ENCODE measurements around the gene FANCL.
"Not testable (repeated sequence)": the region's sequence is repeated elsewhere in the genome, so short reads cannot be mapped to it uniquely, and the experiment has no call there.

Gene FANCL

DNA sequence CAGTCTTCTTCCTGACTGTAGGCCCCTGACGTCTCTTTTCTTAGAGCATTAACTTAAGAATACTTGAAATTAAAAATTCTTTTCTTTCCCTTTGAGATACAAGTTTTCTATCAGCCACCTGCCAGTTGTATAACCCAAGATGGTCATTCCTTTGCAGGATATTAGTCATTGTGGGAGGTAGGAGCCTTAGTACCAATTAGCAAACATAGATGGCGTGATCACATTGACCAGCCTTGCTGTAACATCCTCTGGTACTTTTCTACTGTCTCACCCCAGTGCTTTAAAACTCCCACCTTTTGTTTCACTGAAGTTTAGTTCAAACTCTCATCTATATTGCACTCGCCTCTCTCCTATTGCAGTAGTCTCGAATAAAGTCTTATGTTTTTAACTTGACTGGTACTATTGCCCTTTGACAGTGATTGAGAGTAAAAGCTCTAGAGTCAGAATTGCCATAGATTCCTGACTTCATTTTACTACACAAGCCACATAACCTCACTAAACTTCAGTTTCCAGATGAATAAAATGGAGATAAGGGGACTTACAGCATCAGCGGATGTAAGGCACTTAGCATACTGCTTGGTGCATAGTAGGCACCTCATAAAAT, 120.4 kb downstream of the FANCL start:
- no peak overlapping the region for H2BK5ac ChIP-seq (ENCODE audit: low read depth, low read length, poor library complexity, severe bottlenecking)
- no peak overlapping the region for H3K27ac ChIP-seq (ENCODE audit: low read length, poor library complexity, severe bottlenecking)
- H3K4me1 ChIP-seq (ENCODE audit: control insufficient read depth, insufficient read depth, low read depth, low read length) = no peaks in the 10 kb centered on the region
- no peak overlapping the region for H4K91ac ChIP-seq (ENCODE audit: low read length)
- H2BK120ac ChIP-seq (ENCODE audit: low read depth, low read length) = no peak overlapping the region
- no peak overlapping the region for H3K18ac ChIP-seq (ENCODE audit: low read depth in 1 of 2, low read length in 2 of 2)
- H2AFZ ChIP-seq (ENCODE audit: low read depth, low read length) = no peak overlapping the region
- 96% methylated on average over 3 of the region's 5 CpGs for WGBS
- H3K4me2 ChIP-seq (ENCODE audit: low read length, poor library complexity, severe bottlenecking) = no peak overlapping the region
- no peak overlapping the region for H4K8ac ChIP-seq (ENCODE audit: low read length)
- no peak overlapping the region for H3K9ac ChIP-seq (ENCODE audit: low read length)
- no peak overlapping the region for H3K23ac ChIP-seq (ENCODE audit: low read length in 2 of 2)
- peaks cover 0 to 30% of the 10 kb centered on the region in 2 experiments for H3K36me3 ChIP-seq (ENCODE audit: control insufficient read depth in 1 of 2, insufficient read depth in 2 of 2, low read depth in 1 of 2, low read length in 2 of 2)
- H2BK15ac ChIP-seq (ENCODE audit: low read depth, poor library complexity, severe bottlenecking) = no peak overlapping the region
- no peak overlapping the region for H3K4ac ChIP-seq (ENCODE audit: low read depth in 1 of 2, low read length in 2 of 2)
- H2AK5ac ChIP-seq (ENCODE audit: low read length, severe bottlenecking) = no peak overlapping the region
- no peaks in the 10 kb centered on the region for H3K79me1 ChIP-seq (replicated peaks; ENCODE audit: low read length, poor library complexity, severe bottlenecking)
- H3K9me3 ChIP-seq (ENCODE audit: control insufficient read depth, low read length) = no peaks in the 10 kb centered on the region
- H3K14ac ChIP-seq (ENCODE audit: low read length in 2 of 2) = no peak overlapping the region
- DNase-seq = no peak
- no peak overlapping the region for H2BK12ac ChIP-seq (ENCODE audit: low read length in 2 of 2)
- H3K4me3 ChIP-seq (ENCODE audit: insufficient read depth in 1 of 2, low read depth in 1 of 2, low read length in 2 of 2) = no peak overlapping the region
- no peaks in the 10 kb centered on the region for H3K27me3 ChIP-seq (ENCODE audit: control insufficient read depth in 1 of 2, insufficient read depth in 1 of 2, low read length in 2 of 2)

- H3K27ac ChIP-seq (ENCODE audit: low read length, poor library complexity, severe bottlenecking); H3K4me2 ChIP-seq (ENCODE audit: low read length, poor library complexity, severe bottlenecking); H3K9me3 ChIP-seq (ENCODE audit: control insufficient read depth, low read length); H2BK15ac ChIP-seq (ENCODE audit: low read depth, poor library complexity, severe bottlenecking); H2AK5ac ChIP-seq (ENCODE audit: low read length, severe bottlenecking); H2BK120ac ChIP-seq (ENCODE audit: low read depth, low read length); H4K8ac ChIP-seq (ENCODE audit: low read length); H3K14ac ChIP-seq (ENCODE audit: low read length in 2 of 2); H4K91ac ChIP-seq (ENCODE audit: low read length); H3K23ac ChIP-seq (ENCODE audit: low read length in 2 of 2); H3K4me1 ChIP-seq (ENCODE audit: control insufficient read depth, insufficient read depth, low read depth, low read length); H3K18ac ChIP-seq (ENCODE audit: low read depth in 1 of 2, low read length in 2 of 2); H3K4ac ChIP-seq (ENCODE audit: low read depth in 1 of 2, low read length in 2 of 2); H2BK12ac ChIP-seq (ENCODE audit: low read length in 2 of 2); H2AFZ ChIP-seq (ENCODE audit: low read depth, low read length); H3K9ac ChIP-seq (ENCODE audit: low read length); H3K36me3 ChIP-seq (ENCODE audit: control insufficient read depth in 1 of 2, insufficient read depth in 2 of 2, low read depth in 1 of 2, low read length in 2 of 2); H2BK5ac ChIP-seq (ENCODE audit: low read depth, low read length, poor library complexity, severe bottlenecking); H3K4me3 ChIP-seq (ENCODE audit: insufficient read depth in 1 of 2, low read depth in 1 of 2, low read length in 2 of 2); H3K27me3 ChIP-seq (ENCODE audit: control insufficient read depth in 1 of 2, insufficient read depth in 1 of 2, low read length in 2 of 2); DNase-seq: not testable (repeated sequence)
- over 99% methylated on average over 6 of the region's 9 CpGs for WGBS
- peaks cover 11% of the 10 kb centered on the region for H3K79me1 ChIP-seq (replicated peaks; ENCODE audit: low read length, poor library complexity, severe bottlenecking)
These were observed 127.6 kb downstream of the FANCL start for GRCh38 chr2:58113563-58113962.

DNA sequence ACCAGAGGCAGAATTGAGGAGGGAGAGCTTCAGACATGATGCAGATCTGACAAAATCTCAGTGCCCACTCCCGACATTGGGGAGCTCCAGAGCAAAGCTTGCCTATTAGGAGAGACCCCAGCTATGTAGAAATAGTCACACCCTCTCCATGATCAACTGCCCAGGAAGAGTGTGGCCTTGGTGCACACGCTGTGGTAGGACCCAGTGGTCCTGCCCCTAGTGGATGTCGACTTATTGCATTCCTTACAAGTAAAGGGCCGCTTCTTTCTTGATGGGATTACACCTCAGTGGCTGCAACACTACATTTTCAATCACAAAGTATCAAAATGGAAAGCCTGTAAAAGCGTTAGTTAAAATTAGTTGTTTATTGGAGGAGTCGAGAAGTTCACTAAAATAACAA, 130.4 kb downstream of the FANCL start:
- H3K79me1 ChIP-seq (replicated peaks; ENCODE audit: low read length, poor library complexity, severe bottlenecking) = peaks cover 11% of the 10 kb centered on the region
- no peak overlapping the region for H2AK5ac ChIP-seq (ENCODE audit: low read length, severe bottlenecking)
- no peak overlapping the region for H2BK120ac ChIP-seq (ENCODE audit: low read depth, low read length)
- H3K14ac ChIP-seq (ENCODE audit: low read length in 2 of 2) = no peak overlapping the region
- H3K4me1 ChIP-seq (ENCODE audit: control insufficient read depth, insufficient read depth, low read depth, low read length) = no peaks in the 10 kb centered on the region
- H3K23ac ChIP-seq (ENCODE audit: low read length in 2 of 2) = no peak overlapping the region
- WGBS = 92% methylated on average over 3 of the region's 6 CpGs
- H3K36me3 ChIP-seq (ENCODE audit: control insufficient read depth in 1 of 2, insufficient read depth in 2 of 2, low read depth in 1 of 2, low read length in 2 of 2) = no peaks in the 10 kb centered on the region
- H3K27ac ChIP-seq (ENCODE audit: low read length, poor library complexity, severe bottlenecking) = no peak overlapping the region
- no peak for DNase-seq
- no peak overlapping the region for H4K91ac ChIP-seq (ENCODE audit: low read length)
- no peak overlapping the region for H2BK12ac ChIP-seq (ENCODE audit: low read length in 2 of 2)
- H3K9ac ChIP-seq (ENCODE audit: low read length) = no peak overlapping the region
- no peaks in the 10 kb centered on the region for H3K9me3 ChIP-seq (ENCODE audit: control insufficient read depth, low read length)
- no peak overlapping the region for H4K8ac ChIP-seq (ENCODE audit: low read length)
- H3K27me3 ChIP-seq (ENCODE audit: control insufficient read depth in 1 of 2, insufficient read depth in 1 of 2, low read length in 2 of 2) = no peaks in the 10 kb centered on the region
- H2AFZ ChIP-seq (ENCODE audit: low read depth, low read length) = no peak overlapping the region
- no peak overlapping the region for H3K4me2 ChIP-seq (ENCODE audit: low read length, poor library complexity, severe bottlenecking)
- H2BK15ac ChIP-seq (ENCODE audit: low read depth, poor library complexity, severe bottlenecking) = no peak overlapping the region
- H3K4ac ChIP-seq (ENCODE audit: low read depth in 1 of 2, low read length in 2 of 2) = no peak overlapping the region
- H3K18ac ChIP-seq (ENCODE audit: low read depth in 1 of 2, low read length in 2 of 2) = no peak overlapping the region
- no peak overlapping the region for H3K4me3 ChIP-seq (ENCODE audit: insufficient read depth in 1 of 2, low read depth in 1 of 2, low read length in 2 of 2)
- H2BK5ac ChIP-seq (ENCODE audit: low read depth, low read length, poor library complexity, severe bottlenecking) = no peak overlapping the region

DNA sequence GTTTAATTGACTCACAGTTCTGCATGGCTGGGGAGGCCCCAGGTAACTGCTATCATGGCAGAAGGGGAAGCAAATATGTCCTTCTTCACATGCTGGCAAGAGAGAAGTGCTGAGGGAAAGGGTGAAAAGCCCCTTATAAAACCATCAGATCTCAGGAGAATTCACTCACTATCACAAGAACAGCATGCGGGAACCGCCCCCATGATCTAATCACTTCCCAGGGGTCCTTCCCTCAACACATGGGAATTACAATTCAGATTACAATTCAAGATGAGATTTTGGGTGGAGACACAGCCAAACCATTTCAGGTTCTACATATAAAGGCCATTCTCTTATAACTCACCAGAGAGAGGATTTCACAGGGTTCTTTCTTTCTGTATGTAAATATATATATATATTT, 131.6 kb downstream of the FANCL start:
- H3K36me3 ChIP-seq (ENCODE audit: control insufficient read depth in 1 of 2, insufficient read depth in 2 of 2, low read depth in 1 of 2, low read length in 2 of 2) = no peaks in the 10 kb centered on the region
- H3K79me1 ChIP-seq (replicated peaks; ENCODE audit: low read length, poor library complexity, severe bottlenecking) = peaks cover 11% of the 10 kb centered on the region
- H4K8ac ChIP-seq (ENCODE audit: low read length) = no peak overlapping the region
- no peak overlapping the region for H3K14ac ChIP-seq (ENCODE audit: low read length in 2 of 2)
- no peak overlapping the region for H2AFZ ChIP-seq (ENCODE audit: low read depth, low read length)
- no peak overlapping the region for H3K4ac ChIP-seq (ENCODE audit: low read depth in 1 of 2, low read length in 2 of 2)
- no peak overlapping the region for H2AK5ac ChIP-seq (ENCODE audit: low read length, severe bottlenecking)
- H3K4me3 ChIP-seq (ENCODE audit: insufficient read depth in 1 of 2, low read depth in 1 of 2, low read length in 2 of 2) = peak overlapping the region in 1 of 2 experiments; percentile 44
- H3K9me3 ChIP-seq (ENCODE audit: control insufficient read depth, low read length) = no peaks in the 10 kb centered on the region
- H3K4me1 ChIP-seq (ENCODE audit: control insufficient read depth, insufficient read depth, low read depth, low read length) = no peaks in the 10 kb centered on the region
- peak overlapping the region; percentile 78 for H3K9ac ChIP-seq (ENCODE audit: low read length)
- H3K23ac ChIP-seq (ENCODE audit: low read length in 2 of 2) = no peak overlapping the region
- no peak overlapping the region for H2BK5ac ChIP-seq (ENCODE audit: low read depth, low read length, poor library complexity, severe bottlenecking)
- whole genome bisulfite sequencing = no CpG with 5 or more reads among the region's 2 CpGs
- no peak overlapping the region for H3K18ac ChIP-seq (ENCODE audit: low read depth in 1 of 2, low read length in 2 of 2)
- no peak overlapping the region for H2BK12ac ChIP-seq (ENCODE audit: low read length in 2 of 2)
- no peak overlapping the region for H3K4me2 ChIP-seq (ENCODE audit: low read length, poor library complexity, severe bottlenecking)
- DNase-seq = no peak
- H2BK15ac ChIP-seq (ENCODE audit: low read depth, poor library complexity, severe bottlenecking) = no peak overlapping the region
- H3K27me3 ChIP-seq (ENCODE audit: control insufficient read depth in 1 of 2, insufficient read depth in 1 of 2, low read length in 2 of 2) = no peaks in the 10 kb centered on the region
- H4K91ac ChIP-seq (ENCODE audit: low read length) = no peak overlapping the region
- no peak overlapping the region for H3K27ac ChIP-seq (ENCODE audit: low read length, poor library complexity, severe bottlenecking)
- H2BK120ac ChIP-seq (ENCODE audit: low read depth, low read length) = no peak overlapping the region

All from mesenchymal stem cell (in vitro differentiated cells and primary cell).